ENCODE results near the gene FAM47E.

Gene FAM47E

DNA sequence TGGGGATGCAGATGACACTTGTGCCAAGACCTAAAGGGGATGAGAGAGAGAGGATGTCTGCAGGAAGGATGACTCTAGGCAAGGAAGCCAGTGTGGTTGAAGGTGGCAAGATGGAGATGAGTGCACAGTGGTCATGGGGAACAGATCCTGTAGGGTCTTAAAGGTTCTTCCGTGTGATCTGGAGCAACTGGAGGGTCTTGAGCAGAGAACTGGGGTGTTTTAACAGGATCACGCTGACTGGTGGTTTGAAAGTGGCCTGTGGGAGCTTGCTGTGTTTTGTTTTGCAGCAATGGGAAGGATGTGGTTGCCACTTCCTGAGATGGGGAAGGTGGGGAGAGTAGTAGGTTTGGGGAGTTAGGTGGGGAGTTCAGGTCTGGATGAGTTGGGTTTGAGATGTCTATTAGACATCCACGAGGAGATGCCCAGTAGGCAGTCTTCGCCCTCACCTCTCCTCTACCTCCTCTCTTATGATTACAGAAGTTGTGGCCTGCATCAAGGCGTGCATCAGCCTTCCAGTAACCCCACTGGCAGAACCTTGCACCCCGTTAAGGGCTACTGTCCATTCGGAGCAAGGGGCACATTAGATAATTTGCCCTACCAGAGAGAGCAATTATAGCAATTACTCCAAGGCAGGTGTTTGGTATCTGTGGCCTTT lies 53.6 kb downstream of the FAM47E start:
- no peak for DNase-seq

GRCh38 chr4:76305971-76306881 lies 54.7 kb downstream of the FAM47E start, which contains the start of gene STBD1:
Gene STBD1 (plus strand): TSS chr4:76306733. CDS start chr4:76306770, 37 bp downstream.
- DNase-seq: peak; percentile 56

GRCh38 chr4:76306882-76307659 lies 55.5 kb downstream of the FAM47E start:
- peak; percentile 34 for DNase-seq

DNA sequence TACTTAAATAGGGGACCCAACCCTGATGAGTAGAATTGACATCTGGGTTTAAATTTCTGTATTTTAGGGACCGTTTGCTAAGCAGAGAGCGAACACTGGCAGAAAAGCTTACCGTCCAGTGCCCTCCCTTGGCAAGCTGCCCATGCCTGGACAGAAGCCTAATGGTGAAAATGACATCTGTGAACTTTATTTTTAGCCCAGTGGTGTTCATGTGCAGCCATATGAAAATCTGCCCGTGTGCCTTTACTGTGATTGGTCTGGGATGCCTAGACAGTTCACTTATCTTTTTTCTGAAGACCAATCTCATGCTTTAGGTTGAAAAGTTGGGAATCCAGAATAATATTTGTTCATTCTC lies 56.1 kb downstream of the FAM47E start:
- DNase-seq: no peak

DNA sequence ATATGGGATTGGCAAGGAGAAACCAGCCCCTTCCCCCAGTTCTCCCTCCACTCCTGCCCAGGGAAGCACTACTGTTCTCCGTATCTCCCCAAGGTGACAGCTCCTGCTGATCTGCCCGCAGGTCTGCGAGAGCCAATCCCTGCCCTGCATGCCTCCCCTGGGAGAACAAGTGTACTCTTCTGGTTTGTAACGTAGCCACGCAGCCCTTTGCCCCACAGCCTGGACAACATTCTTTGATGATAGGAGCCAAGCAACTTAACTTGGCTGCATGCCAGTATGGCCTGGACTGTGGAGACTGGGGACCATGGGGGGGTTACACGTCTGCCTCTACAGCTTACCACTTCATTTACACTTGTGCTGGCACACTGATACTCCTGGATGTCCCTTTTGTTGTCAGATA lies 57.0 kb downstream of the FAM47E start:
- DNase-seq: no peak

GRCh38 chr4:76309939-76310550 lies 58.5 kb downstream of the FAM47E start:
- no peak for DNase-seq

GRCh38 chr4:76310683-76311082 lies 59.2 kb downstream of the FAM47E start:
- no peak for DNase-seq

GRCh38 chr4:76311896-76312331 lies 60.4 kb downstream of the FAM47E start:
- DNase-seq: no peak

DNA sequence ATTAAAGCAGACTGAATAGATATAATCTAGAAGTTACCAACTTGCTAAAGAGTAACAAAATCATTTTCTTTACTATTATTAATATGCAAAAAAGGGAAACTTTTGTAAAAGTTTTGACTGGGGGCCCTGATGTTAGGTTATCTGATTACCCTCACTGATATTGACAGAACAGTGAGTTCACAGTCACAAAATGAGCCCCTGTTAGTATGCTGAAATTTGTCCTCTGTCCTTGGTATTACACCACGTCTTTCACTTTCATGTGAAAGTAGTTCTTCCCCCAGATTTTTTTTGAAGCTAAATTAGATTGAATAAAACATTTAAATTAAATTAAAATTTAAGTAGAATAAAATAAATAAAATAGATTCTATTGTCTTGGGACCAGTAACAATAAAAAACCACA lies 60.9 kb downstream of the FAM47E start:
- no peak for DNase-seq

DNA sequence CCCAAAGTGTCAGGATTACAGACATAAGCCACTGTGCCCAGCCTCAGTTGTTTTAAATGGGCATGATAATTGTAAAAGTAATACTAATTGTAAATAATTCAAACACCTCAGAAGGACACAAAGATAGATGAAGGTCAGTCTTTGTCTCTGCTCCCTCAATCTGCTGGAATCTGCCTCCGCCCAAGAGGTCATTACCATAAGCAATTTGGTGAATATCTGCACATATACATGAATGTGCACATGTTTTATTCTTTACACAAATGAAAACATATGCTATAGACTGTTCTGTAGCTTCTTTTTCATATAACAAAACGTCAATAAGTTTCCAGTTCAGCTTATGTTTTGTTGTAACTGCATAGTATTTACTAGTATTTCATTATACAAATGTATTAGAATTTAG lies 62.0 kb downstream of the FAM47E start:
- no peak for DNase-seq

- DNase-seq: no peak
These were observed 63.9 kb downstream of the FAM47E start for GRCh38 chr4:76315267-76315918.

DNA sequence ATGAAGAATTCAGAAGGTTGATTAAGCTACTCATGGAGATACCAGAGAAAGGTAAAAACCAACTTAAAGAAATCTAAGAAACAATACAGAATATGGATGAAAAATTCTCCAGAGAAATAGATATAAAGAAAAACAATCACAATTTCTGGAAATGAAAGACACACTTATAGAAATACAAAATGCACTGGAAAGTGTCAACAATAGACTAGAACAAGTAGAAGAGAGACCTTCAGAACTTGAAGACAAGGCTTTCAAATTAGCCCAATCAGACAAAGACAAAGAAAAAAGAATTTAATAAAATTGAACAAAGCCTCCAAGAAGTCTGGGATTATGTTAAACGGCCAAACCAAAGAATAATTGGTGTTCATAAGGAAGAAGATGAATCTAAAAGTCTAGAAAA lies 64.6 kb downstream of the FAM47E start:
- DNase-seq: no peak

GRCh38 chr4:76322236-76322635 lies 70.7 kb downstream of the FAM47E start:
- no peak for DNase-seq

DNA sequence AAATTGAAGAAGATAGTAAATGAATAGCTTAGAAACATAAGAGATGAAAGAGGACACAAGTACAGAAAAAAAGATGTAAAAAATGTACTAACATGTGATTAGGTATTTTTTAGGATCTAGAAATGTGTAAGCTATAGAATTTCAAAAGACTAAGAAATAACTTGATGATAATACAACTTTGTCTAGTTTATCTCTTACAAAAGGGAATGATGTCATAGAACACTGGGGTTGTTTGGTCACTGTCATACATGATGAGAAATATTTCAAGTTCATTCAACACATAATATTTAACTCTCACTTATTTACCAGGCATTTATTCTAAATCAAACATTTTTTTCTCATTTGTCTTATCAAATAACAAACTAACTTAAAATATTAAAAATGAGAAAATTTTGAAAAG lies 73.6 kb downstream of the FAM47E start:
- no peak for DNase-seq

DNA sequence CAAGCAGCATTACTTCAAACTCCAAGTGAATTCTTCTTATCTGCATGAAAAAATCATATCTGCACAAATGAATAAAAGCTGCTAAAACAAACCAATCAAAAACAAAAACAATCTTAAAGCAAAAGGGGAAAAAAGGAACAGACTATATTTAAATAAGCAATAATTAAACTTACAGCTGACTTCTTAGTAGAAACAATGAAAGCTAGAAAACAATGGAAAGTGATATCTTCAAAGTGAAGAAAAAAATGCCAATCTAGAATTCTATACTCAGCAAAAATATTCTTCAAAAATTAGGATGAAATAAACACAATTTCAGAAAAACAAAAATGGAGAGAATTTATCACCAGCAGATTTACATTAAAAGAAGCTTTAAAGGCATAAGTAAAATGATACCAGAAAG lies 75.0 kb downstream of the FAM47E start:
- no peak for DNase-seq
